Prostate gland (tissue), 2 donors: ENCODE results near the gene TMEM204. TPM values are rescaled to one million over a fixed set of nuclear protein-coding genes. Genes with fewer than 3 reads are reported as not detected.
"Not testable (repeated sequence)": the region's sequence is repeated elsewhere in the genome, so short reads cannot be mapped to it uniquely, and the experiment has no call there.

ENCODE experiments used
- DNase-seq: peaks from one replicate; pipeline ENCODE4 v3.0.0-alpha.2; 2019; ENCODE audit warnings: low spot score
- H3K27ac ChIP-seq, 2 donors: fragments of 200-600 bp; sonication (generic); 2 replicates each; pipeline ENCODE4 v1.5.1; 2017 to 2019
- H3K27me3 ChIP-seq: fragments of 200-600 bp; sonication (generic); replicated peaks from 2 replicates; pipeline ENCODE4 v1.5.1; 2019; ENCODE audit not compliant: insufficient read depth
- H3K36me3 ChIP-seq, 2 donors: fragments of 200-600 bp; sonication (generic); 1 replicate in 1 of 2; 2 replicates in 1 of 2; pipeline versions ENCODE4 v1.5.1 to v1.8.1; 2017 to 2019
- H3K4me1 ChIP-seq: fragments of 200-600 bp; sonication (generic); replicated peaks from 2 replicates; pipeline ENCODE4 v1.5.1; 2019
- H3K4me3 ChIP-seq, 2 donors: fragments of 200-600 bp; sonication (generic); 2 replicates each; pipeline ENCODE4 v1.5.1; 2017 to 2019
- H3K9me3 ChIP-seq: fragments of 200-600 bp; sonication (generic); 2 replicates; pipeline ENCODE4 v1.5.1; 2017
- POLR2A ChIP-seq: fragments of 450-650 bp; IDR thresholded peaks from one replicate; pipeline ENCODE4 v1.6.1; 2016; ENCODE audit warnings: antibody characterized with exemption, mild to moderate bottlenecking
- POLR2AphosphoS5 ChIP-seq: sonication (generic); formaldehyde crosslinking; IDR thresholded peaks from one replicate; pipeline ENCODE4 v1.6.1; 2017; ENCODE audit warnings: antibody characterized with exemption
- WGBS: methylation state at CpG from one replicate; pipeline ENCODE4 v1.1.5; 2018; 5-methylcytosine and 5-hydroxymethylcytosine counted together
- intact Hi-C: fragments of 100-400 bp; cut with DNase I; formaldehyde crosslinking; loops from one replicate; pipeline ENCODE4 v1.14.2; 2022
- total RNA-seq, 2 donors: library from RNA; depleted of rRNA; stranded (reverse); fragments of >200 nt; gene quantifications; one replicate each; pipeline ENCODE4 v1.1.0, GENCODE V29; 2016
- TF ChIP-seq, protein P1 (sequence below), 4 experiments: fragments of 200-600 bp in 2 of 4; fragments of 450-650 bp in 2 of 4; sonication (generic) in 2 of 4; IDR thresholded peaks; 1 replicate in 3 of 4; 2 replicates in 1 of 4; pipeline ENCODE4 v1.5.1; 2016 to 2019; ENCODE audit warnings: antibody characterized with exemption in 4 of 4, mild to moderate bottlenecking in 2 of 4, moderate library complexity in 2 of 4

TMEM204 gene
- total RNA-seq, 2 donors from 2014 or later = 20.7 to 33.9 TPM

DNA sequence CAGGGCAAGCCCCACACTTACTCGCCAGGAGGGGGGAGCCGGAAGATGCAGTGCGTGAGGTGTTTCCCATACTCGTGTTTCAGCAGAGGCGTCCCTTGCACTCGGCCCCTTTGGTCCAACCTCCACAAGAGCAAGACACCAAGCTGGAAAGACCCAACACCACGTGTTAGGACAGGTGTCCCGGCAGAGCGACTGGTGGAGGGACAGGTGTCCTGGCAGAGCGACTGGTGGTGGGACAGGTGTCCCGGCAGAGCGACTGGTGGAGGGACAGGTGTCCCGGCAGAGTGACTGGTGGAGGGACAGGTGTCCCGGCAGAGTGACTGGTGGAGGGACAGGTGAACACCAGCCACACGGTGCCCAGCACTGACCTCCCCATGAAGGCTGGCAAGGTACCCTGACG is 59.0 kb downstream of the TMEM204 start:
- TF ChIP-seq, protein P1, sequence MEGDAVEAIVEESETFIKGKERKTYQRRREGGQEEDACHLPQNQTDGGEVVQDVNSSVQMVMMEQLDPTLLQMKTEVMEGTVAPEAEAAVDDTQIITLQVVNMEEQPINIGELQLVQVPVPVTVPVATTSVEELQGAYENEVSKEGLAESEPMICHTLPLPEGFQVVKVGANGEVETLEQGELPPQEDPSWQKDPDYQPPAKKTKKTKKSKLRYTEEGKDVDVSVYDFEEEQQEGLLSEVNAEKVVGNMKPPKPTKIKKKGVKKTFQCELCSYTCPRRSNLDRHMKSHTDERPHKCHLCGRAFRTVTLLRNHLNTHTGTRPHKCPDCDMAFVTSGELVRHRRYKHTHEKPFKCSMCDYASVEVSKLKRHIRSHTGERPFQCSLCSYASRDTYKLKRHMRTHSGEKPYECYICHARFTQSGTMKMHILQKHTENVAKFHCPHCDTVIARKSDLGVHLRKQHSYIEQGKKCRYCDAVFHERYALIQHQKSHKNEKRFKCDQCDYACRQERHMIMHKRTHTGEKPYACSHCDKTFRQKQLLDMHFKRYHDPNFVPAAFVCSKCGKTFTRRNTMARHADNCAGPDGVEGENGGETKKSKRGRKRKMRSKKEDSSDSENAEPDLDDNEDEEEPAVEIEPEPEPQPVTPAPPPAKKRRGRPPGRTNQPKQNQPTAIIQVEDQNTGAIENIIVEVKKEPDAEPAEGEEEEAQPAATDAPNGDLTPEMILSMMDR (IDR thresholded peaks at IDR 0.05) = no peak
- TF ChIP-seq POLR2A (no peak), POLR2AphosphoS5 (no peak)
- no peak overlapping the region for H3K27ac ChIP-seq
- no peaks in the 10 kb centered on the region for H3K4me1 ChIP-seq
- H3K9me3 ChIP-seq = no peaks in the 10 kb centered on the region
- no peaks in the 10 kb centered on the region for H3K27me3 ChIP-seq
- H3K36me3 ChIP-seq = peaks cover 0 to 8% of the 10 kb centered on the region in 2 donors
- intact Hi-C loops = no loop called here
- H3K4me3 ChIP-seq = no peak overlapping the region
- whole genome bisulfite sequencing = 82% methylated on average over 16 of the region's 16 CpGs
- no peak for DNase-seq

DNA sequence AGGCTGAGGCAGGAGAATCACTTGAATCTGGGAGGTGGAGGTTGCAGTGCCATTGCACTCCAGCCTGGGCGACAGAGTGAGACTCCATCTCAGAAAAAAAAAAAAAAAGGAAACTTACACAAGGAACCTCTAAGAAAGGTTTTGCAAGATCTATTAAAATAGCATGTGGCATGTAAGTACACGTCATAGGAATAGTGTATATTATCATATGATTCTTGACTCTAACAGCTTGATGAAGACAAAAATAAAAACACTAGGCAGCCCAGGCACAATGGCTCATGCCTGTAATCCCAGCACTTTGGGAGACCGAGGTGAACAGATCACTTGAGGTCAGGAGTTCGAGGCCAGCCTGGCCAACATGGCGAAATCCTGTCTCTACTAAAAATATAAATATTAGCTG is 62.0 kb downstream of the TMEM204 start:
- intact Hi-C loops, DNase-seq, H3K27me3 ChIP-seq, H3K36me3 ChIP-seq, H3K9me3 ChIP-seq, H3K27ac ChIP-seq, H3K4me1 ChIP-seq, H3K4me3 ChIP-seq: not testable (repeated sequence)
- 67% methylated on average over 5 of the region's 5 CpGs for WGBS

DNA sequence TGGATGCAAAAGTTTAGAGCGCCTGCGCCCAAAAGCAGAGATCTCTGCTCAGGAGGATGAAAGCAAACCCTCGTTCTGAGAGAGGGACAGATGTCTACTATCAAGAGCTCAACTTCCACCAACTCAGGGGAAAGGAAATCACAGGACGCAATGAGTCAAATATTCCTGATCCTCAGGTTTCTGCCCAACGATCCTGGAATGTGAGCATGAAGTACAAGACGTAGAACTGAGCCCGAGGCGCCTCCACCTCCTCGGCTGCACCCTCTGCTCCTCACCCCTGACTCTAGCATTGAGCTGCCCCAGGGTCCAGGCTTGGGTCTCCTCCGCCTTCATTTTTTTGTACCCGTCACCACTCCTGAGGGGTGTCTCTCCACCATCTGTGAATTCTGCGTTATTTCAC is 63.0 kb downstream of the TMEM204 start:
- Histone ChIP-seq H3K36me3 (no peaks in the 10 kb centered on the region), H3K4me3 (no peak overlapping the region), H3K27ac (no peak overlapping the region), H3K4me1 (no peaks in the 10 kb centered on the region), H3K9me3 (no peaks in the 10 kb centered on the region), H3K27me3 (no peaks in the 10 kb centered on the region)
- WGBS = 83% methylated on average over 12 of the region's 12 CpGs
- DNase-seq = no peak
- TF ChIP-seq, protein P1 (IDR thresholded peaks at IDR 0.05) = no peak
- TF ChIP-seq POLR2AphosphoS5 (no peak), POLR2A (no peak)
- intact Hi-C loops = no loop called here

DNA sequence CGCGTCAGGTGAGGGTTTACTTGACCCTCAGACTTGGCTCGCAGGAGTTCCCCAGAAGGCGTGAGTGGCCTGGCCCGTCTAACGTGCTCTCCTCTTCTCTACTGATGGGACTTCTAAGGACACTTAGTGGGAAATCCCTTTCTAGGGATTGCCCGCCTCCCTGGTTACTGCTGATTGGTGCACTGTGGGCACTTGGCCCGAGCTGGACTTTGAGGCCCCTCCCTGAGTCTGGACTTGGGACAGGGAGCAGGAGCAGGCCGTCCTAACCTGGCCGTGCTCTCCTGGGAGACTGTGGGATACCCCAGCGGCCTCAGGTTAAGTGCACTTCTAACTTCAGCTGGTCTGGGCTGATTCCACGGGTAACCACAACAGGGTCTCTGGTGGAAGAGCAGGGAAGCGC is 63.7 kb downstream of the TMEM204 start:
- H3K36me3 ChIP-seq = no peaks in the 10 kb centered on the region
- intact Hi-C loops = no loop called here

DNA sequence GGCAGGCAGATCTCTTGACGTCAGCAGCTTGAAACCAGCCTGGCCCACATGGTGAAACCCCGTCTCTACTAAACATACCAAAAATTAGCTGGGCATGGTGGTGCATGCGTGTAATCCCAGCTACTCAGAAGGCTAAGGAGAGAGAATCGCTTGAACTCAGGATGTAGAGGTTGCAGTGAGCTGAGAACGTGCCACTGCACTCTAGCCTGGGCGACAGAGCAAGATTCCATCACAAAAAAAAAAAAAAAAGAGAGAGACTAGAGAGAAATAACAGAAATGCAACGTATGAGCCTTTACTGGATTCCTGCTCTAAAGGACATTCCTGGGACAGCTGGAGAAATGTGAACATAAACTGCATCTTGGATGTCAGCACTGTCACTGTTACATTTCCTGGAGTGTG is 67.6 kb downstream of the TMEM204 start:
- no peak overlapping the region for H3K27ac ChIP-seq
- WGBS = 90% methylated on average over 7 of the region's 7 CpGs
- H3K4me3 ChIP-seq = no peak overlapping the region
- no peak for DNase-seq
- H3K4me1 ChIP-seq = no peaks in the 10 kb centered on the region
- H3K27me3 ChIP-seq = no peaks in the 10 kb centered on the region
- intact Hi-C loops = no loop called here
- no peaks in the 10 kb centered on the region for H3K9me3 ChIP-seq
- no peaks in the 10 kb centered on the region for H3K36me3 ChIP-seq
- TF ChIP-seq POLR2AphosphoS5 = no peak
- no peak for TF ChIP-seq POLR2A
- TF ChIP-seq, protein P1 (IDR thresholded peaks at IDR 0.05) = no peak

More for the DNA sequence above, 63.7 kb downstream of the TMEM204 start:
- no peaks in the 10 kb centered on the region for H3K4me1 ChIP-seq
- WGBS = 89% methylated on average over 13 of the region's 13 CpGs
- no peak overlapping the region for H3K4me3 ChIP-seq
- DNase-seq = no peak
- H3K27ac ChIP-seq = no peak overlapping the region
- TF ChIP-seq POLR2AphosphoS5 (no peak), POLR2A (no peak)
- TF ChIP-seq, protein P1 (IDR thresholded peaks at IDR 0.05) = no peak
- no peaks in the 10 kb centered on the region for H3K27me3 ChIP-seq
- no peaks in the 10 kb centered on the region for H3K9me3 ChIP-seq
